Glomerular endothelial cell (primary cell): Measurements from ENCODE around the gene STK33. TPM values are rescaled to one million over a fixed set of nuclear protein-coding genes. Genes with fewer than 3 reads are reported as not detected.

ENCODE experiments used
- DNase-seq: peaks from one replicate; pipeline ENCODE4 v3.0.0-alpha.2; 2011; ENCODE audit warnings: low read depth, low spot score; ENCODE audit errors: extremely low read depth
- total RNA-seq: library from RNA; depleted of rRNA; stranded (reverse); fragments of >200 nt; gene quantifications from 2 replicates; pipeline ENCODE4 v1.2.3, GENCODE V29; 2015

The STK33 gene
- total RNA-seq, 1 donor from 2014 or later: 4.1 TPM

DNA sequence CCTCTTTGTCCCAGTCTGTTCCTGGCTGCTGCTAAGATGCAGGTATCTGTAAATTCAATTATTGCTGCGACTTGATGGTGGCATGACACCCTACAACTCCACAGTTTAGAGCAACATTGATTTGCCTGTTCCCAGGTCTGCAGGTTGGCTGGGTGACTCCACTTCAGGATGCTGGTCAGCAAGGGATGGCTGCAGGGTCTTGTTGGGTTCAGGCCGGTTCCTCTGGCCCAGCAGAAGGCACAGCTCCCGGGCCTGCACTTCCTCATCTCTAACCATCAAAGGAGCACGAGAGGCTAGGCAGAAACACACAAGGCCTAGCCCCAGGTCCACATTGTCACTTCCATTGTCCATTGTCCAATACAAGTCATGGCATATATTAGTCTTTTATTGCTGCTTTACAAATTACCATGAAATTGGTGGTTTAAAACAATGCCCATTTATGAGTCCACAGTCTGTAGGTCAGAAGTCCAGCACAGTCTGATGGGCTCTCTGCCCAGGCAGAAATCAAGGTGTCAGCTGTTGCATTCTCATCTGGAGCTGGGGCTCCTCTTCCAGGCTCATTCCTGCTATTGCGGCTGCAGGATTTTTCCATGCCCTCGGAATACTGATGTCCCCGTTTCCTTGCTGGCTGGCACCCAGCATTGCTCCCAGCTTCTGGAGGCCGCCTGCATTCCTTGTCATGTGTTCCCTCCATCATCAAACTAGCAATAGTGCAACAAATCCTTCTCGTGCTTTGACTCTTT is 233.8 kb downstream of the STK33 start:
- DNase-seq: no peak

- no peak for DNase-seq
Measured at GRCh38 chr11:8359521-8359920, 234.5 kb downstream of the STK33 start.

GRCh38 chr11:8357891-8358566 is 236.0 kb downstream of the STK33 start:
- no peak for DNase-seq

GRCh38 chr11:8357505-8357888 is 236.5 kb downstream of the STK33 start:
- no peak for DNase-seq

DNA sequence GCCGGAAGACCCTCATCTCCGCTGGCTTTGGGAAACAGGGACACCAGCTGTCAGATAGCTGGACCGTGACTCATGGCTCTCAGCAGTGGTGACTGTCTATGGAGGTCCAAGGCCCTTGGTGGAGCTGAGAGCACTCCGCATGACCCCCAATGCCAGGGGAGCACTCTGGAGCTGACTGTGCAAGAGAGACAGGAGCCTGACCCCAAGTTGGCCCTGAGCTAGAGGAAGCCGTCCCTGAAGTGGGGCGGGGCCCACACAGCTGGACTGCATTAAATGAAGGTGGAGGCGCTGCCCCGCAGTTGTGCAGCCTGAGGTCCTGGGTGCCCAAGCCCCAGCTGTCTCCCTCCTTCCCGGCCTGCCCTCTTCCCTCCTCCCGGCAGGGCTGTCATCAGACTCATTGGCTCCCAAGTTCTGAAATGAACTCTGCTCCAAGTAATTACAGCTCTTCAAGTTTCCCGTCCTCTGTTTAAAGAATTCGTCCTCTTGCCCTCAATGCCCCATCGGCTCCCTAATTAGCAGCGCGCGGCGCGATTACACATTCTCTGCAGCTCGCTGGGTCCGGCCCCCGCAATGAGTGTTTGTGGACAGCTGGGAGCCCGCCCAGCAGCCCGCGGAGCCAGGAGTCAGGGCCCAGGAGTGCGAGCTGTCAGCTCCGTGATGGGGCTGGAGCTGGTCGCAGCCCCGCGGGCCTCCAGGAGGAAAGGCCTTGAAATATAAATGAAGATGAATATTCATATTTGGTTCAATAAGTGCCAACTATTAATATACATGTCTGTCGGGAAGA is 237.1 kb downstream of the STK33 start:
- DNase-seq: no peak

DNA sequence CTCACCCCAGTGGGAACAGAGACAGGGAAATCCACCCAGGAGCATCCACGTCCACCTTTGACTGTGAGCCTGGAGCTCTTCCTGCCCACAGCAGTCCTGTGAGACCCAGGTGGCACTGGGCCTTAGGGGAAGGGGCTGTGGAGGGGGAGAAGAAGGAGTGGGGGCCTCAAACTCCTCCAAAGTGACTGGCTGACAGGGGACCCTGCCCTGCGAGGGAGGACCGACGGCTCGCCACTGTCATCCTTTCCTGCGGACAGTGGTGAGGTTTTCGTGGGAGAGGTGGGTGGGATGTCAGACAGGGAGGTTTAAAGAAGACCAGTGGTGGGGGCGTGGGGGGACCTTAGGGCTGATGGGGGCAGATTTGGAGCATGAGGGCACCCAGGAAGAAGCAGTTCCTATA is 237.8 kb downstream of the STK33 start:
- no peak for DNase-seq

- no peak for DNase-seq
Measured at GRCh38 chr11:8355416-8355742, 238.6 kb downstream of the STK33 start.

- no peak for DNase-seq
Measured at GRCh38 chr11:8354622-8355415, 239.2 kb downstream of the STK33 start.

- no peak for DNase-seq
Measured at GRCh38 chr11:8352876-8353505, 241.0 kb downstream of the STK33 start.

DNA sequence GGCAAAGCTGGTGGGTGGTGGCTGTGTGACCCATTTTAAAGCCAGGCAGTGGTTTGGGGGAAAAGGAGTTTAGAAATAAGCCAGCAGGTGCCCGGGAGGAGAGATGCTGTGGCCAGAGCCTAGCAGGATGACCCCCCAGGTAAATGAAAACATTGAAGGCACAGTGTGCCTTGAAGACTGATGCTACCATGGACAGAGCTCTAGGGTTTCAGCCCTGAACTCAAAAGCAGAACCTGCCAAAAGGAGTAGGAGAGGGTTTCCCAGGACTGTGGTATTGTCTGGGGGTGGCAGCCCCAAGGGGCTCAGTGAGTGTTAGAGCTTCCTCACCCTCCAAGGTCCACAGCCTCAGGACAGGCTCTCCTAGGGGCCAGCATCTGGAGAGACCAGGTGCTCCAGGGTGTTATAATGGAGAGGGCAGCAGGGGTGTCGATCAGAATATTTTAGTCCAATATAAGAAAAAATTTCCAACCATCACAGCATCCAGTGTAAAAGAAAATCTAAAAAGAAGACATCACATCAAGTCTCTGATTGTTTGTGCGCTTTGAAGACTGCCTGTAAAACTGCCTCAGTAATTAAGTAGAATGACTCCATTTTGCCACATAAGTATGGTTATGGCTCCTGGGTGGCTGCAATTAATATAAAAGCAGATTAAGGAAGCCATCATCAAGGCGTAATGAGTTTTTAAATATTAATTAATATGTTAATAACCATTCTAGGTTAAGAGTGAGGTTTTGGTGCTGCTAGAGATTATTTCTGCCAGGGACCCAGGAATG is 241.7 kb downstream of the STK33 start:
- no peak for DNase-seq

DNA sequence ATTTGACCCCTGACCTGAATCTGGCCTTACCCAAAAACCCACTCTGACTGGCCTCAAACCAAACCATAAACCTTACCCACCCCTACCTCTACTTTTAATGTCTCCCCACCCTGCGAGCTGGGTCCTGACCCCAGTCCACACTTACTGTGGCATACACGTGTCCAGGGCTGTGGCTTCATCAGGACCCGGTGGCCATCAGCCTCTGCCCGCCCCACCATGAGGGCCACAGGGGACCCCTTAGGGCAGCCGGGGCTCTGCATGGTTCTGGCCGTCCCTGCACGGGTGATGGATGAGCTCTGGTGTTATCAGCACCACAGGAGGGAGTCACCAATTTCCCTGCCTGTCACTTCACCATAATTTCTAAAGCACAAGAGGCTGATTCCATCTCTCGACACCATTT is 242.8 kb downstream of the STK33 start:
- no peak for DNase-seq

- no peak for DNase-seq
Measured at GRCh38 chr11:8347978-8348377, 246.1 kb downstream of the STK33 start.

GRCh38 chr11:8346157-8346755 is 247.8 kb downstream of the STK33 start:
- DNase-seq: no peak

DNA sequence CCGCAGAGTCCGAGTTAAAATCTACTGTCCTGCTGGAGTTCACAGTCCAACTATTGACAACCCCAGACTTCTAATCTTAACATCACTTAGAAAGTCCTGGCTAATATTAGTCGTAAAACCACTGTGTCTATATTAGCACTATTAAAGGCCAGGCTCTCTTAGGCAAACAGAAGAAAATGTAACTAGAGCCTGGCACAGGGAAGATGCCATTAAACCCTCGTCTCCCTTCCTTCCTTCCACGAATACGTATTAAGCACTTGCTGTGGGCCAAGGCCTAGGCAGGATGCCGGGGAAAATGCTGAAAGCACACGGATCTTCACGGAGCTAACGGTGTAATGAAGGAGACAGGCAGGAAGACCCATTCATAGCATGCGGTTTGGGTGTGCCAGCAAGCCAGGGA is 248.8 kb downstream of the STK33 start:
- no peak for DNase-seq

DNA sequence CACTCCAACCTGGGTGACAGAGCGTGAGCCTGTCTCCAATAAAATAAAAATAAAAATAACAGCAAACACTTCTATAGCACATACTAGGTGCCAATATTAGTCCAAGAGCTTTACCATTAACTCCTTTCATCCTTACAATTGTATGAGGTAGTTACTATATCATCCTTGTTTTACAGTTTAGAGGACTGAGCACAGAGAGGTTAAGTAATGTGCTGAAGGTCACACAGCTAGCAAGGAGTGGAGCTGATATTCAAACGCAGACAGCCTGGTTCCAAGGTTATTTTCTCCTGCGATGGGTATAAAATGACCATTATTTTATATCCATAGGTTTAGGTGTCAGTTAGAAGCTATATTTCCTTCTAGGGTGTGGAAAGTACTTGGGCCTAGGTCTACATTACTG is 249.7 kb downstream of the STK33 start:
- no peak for DNase-seq

GRCh38 chr11:8342821-8343681 is 251.0 kb downstream of the STK33 start:
- DNase-seq: no peak

DNA sequence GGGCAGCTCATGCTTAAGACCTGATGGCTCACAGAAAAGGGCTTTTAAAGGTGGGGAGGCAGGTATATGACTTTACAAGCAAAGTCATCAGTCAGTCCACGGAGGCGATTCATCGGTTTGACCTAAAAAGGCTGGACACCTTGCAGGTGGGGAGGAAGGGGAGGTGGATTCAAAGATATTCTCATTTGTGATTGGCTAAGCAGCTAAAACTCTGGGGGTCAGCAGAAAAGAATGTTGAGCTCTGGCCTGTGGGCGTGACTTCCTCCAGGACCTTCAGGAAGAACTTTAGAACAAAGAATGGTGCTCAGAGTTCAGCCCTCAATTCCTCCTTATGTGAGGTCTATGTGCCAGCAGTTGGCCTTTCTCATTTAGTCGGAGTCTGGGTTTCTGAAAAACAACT is 252.0 kb downstream of the STK33 start:
- no peak for DNase-seq
